Left hindlimb (tissue), 1 donor: ENCODE results near the gene FUT7.
A peak's percentile ranks its signal among the peaks of the same experiment; 100 is the strongest.

Experiments used
- DNase-seq: peaks from one replicate; pipeline ENCODE4 v3.0.0-alpha.2; 2018

FUT7 gene

DNA sequence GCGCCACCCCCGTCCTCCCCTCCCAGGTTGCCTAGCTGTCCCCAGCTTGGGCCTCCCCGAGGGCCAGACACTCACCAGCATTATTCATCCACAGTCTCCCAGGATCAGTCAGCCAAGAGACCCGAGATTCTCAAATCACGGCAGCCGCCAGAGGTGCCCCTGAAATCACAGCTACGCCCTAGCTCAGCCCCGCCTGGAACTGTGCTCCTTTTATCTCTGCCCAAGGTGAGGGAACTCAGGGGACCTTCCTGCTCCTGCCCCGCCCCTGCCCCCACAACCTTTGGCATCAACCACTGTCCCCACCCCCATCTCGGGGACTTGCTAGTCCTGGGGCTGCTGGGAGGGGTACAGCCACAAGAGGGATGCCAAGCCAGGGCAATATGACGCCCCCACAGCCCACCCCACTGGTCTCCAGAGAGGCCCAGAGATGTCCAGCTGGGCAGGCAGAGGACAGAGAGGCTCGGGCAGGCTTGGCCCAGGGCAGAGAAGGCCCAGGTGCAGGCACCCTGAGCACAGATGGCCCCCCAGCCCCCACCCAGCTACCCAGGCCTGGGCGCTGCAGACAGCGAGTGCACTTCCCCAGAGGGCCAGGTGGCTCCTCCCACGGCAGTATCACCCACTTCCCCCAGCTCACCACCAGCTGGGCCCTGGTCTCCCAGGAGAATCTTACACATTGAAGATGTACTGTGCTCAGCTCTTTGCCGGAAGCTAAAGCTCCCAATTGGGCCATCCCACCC, at the start of gene FUT7:
TSS of gene FUT7 (minus strand) at position 185 of the 737 bp plus-strand sequence. CDS start at position 88, 97 bp downstream.
- DNase-seq: no peak

GRCh38 chr9:137080260-137081122, 48.6 kb upstream of the FUT7 start:
- DNase-seq: no peak

DNA sequence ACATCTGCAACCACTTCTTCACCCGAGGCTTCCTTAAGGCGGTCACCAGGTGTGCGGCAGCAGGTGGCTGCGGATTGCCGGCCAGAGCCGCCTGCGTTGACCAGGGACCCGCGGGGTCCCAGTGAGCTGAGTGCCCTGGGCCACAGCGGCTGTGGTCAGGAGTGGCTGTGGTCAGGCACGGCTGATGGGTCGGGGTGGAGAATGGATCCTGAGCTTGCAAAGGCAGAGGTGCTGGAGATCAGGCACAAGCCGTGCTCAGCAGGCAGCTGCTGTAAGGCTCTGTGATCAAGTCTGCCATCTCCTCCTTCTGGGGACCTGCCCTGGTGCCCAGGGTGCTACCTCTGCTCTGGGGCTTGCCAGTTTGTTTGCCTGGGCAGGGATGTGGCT, 47.5 kb upstream of the FUT7 start:
- no peak for DNase-seq

DNA sequence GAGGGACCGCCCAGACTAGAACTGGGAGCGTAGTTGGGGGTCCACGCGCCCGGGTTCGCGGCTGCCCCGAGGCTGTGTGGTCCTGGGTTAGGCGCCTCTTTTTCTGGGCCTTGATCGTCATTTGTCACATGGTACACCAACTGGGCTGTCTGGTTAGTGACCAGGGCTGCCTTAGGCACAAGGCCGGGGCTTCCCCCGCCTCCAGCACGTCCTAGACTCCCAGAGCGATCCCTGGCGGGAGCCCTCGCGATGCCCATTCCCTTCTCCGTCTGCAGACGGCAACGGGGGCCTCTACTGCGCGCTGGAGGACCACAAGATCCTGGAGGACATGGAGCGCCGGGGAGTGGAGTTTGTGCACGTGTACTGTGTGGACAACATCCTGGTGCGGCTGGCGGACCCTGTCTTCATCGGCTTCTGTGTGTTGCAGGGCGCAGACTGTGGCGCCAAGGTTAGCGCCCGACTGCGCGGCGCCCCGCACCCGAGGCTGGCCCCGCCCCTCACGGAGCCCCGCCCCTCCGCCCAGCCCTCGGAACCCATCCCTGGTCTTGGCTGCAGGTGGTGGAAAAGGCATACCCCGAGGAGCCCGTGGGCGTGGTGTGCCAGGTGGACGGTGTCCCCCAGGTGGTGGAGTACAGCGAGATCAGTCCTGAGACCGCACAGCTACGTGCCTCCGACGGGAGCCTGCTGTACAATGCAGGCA, 47.0 kb upstream of the FUT7 start:
- no peak for DNase-seq

GRCh38 chr9:137077758-137078693, 46.1 kb upstream of the FUT7 start:
- no peak for DNase-seq

- peak; percentile 69 for DNase-seq
Measured at GRCh38 chr9:137077010-137077747, 45.3 kb upstream of the FUT7 start, which contains the start of gene UAP1L1. UAP1L1 (plus strand) TSS chr9:137077517; CDS start chr9:137077533, 16 bp downstream.

DNA sequence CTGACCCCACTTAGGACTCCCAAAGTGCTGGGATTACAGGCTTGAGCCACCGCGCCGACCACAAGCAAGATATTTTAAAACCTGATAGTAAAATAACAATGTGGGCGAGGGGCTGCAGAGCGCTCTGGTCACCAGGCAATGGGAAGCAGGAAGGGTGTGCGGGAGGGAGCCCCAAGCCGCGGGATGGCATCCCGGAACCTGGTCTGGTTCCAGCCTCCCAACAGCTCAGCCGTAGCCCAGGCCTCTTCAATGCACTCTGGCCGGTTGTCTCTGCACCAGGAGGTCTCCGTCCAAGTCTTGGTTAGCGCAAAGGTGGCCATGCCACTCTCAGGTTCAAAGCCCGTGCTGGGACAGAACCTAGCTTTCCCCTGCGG, 44.7 kb upstream of the FUT7 start:
- no peak for DNase-seq

- DNase-seq: no peak
Measured at GRCh38 chr9:137075275-137075775, 43.4 kb upstream of the FUT7 start.

GRCh38 chr9:137074657-137075274, 42.9 kb upstream of the FUT7 start:
- DNase-seq: no peak

DNA sequence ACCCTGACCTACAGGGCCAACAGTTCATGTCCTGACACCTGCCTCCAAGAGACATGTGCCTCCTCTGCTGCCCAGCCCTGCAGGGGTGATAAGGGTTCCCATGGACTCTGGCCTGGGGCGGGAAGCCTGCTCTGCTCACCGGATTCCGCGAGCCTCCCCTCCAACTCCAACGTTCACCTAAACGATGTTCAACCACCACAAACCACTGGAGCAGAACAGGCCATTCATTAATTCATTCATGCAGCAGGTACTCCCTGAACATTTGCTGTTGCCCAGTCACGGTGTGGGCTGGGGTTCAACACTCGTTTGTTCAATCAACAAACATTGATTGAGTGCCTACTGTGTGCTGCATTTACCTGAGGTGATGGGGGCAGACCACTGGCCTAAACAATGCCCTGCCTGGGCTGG, 42.1 kb upstream of the FUT7 start:
- DNase-seq: no peak

DNA sequence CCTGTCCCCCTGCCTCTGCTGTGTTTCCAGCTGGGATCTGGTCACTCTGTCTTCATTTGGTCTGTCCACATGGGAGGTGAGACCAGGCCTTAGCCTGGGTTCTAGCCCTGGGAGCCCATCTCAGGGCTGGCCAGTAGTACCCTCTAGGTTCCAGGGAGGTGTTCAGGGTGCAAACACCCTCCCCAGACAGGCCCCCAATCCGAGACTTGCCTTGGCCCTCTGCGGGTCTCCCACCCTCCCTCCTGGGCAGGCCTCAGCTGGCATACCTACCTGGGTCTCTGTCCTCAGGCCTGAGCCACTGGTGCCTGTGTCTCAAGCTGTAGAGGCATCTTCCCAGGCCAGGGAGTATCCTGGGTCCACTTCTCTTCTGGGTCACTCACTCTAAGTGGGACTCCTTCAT, 39.4 kb upstream of the FUT7 start:
- no peak for DNase-seq

DNA sequence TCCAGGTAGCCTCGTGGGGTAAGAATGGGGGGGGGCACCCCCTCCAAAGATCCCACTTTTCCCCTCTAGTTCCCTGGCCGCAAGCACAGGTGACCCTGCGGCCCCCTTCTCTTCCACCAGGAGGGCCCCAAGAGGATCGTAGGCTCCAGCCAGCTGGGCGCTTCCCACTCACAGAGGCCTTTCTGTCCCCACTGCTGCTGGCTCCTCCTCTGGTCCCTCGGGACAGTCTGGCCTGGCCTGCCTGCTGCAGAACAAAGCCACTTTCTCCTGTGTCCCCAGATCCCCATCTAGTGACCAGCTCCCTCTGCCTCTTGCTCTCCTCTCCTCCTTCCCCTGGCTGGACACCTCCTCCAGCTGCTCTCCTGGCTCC, 39.0 kb upstream of the FUT7 start:
- DNase-seq: no peak

DNA sequence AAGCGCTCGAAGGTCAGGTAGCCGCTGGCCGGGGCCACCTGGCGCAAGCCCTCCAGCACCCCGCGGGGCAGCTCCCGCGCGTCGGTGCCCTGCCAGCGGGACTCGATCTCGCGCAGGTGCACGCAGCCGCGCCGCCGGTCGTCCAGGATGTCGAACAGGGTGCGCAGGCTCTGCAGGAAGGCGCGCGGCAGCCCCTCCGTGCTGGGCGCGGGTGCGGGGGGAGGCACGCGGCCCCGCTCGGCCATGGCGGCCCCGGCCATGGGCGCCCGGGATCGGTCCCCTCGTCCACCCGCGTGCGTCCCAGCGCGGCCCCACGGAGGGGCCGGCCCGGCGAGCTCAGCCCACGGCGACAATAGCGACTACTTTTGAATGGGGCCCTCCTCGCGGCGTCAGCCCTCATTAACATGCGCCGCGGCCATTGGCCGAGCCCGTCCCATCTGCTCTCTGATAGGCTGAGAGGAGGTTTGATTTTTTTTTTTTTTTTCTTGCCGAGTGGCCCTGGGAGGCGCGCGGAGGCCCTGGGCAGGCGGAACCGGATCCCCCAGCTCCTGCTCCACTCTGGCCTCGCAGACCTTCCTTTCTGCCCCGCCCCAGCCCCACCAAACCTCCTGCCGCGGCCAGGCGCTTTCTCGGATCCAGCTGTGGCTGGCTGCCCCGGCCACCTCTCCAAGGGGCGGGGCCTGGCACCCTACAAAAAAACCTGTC, 38.5 kb upstream of the FUT7 start, which contains the start of gene SAPCD2:
TSS of gene SAPCD2 (minus strand) at position 357 of the 705 bp plus-strand sequence. CDS start at position 260, 97 bp downstream.
- DNase-seq: peak; percentile 86

- no peak for DNase-seq
Measured at GRCh38 chr9:137069508-137070091, 37.7 kb upstream of the FUT7 start.

DNA sequence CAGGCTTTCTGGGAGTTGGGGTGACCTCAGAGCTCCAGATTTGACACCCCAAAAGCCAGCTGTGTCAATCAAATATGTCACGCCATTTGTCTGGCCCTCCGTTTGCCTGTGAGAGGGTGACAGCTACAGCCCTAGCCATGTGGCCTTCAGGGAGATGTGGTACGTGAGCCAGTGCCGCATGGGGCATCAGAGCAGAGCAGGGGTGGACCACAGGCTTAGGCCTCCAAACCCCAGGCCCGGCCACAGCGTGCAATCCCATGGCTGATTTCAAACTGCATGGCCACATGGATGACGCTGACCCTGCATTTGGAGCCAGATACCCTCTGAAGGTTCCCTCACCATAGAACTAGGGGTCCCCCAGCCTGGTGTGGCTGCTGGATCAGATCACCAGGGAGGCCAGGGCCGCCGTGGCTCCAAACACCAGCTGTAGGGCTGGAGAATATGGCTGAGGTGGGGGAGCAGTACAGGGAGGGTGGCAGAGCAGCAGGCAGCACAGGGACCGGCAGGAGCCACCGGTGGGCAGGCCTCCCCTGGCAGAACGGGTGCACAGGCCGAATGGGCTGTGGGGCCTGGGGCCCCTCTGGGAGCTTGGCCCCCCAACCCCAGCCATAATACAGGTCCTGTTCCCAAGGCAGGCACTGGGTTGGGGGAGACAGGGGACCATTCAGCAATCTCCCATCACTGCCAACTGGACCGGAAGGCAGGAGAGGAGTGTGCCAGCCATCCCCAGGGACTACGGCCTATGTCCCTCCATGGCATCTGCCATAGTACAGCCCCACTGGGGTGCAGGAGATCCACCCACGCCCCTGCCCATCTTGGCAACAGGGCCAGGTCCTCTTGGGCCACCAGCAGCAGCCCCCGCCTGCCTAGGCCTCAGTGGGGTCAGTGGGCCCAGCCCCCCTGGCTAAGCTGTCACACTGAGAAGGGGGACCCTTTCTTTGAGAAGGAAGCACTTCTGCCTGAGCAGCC, 36.9 kb upstream of the FUT7 start:
- DNase-seq: no peak

GRCh38 chr9:137067860-137068538, 36.1 kb upstream of the FUT7 start:
- DNase-seq: peak; percentile 76

DNA sequence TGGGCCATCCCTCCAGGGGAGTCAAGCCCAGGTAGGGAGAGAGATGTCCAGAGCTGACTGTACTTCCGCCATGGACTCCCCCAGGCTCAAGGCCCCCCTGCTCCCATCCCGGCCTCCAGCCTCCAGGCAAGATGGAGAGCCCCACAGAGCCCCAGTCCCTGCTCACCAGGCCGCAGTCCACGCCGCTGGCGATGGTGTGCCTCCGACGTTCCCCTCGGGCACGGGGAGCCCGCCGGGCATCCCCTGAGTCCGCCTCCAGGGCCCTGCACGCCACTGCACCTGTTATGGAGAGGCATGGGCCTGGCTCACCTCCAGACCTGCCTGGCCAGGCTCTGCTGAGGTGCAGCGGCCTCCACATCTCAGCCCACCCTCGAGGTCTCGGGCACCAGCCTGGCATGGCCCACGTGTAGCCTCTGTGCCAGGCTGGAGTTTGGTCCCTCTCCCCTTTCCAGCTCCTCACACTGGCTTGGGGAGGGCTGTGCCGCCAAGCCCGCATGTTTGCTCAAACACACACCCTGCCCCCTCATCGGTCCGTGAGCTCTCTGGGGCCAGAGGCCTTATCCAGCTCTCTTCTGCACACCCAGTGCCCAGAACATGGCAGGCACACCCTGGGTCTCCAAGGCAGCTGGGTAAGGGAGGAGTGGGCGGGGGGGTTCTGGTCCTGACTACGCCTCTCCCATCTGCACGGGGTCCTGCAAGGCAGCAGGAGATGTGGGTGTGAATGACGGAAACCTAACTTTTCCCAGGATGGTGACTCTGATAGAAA, 34.4 kb upstream of the FUT7 start:
- DNase-seq: no peak
